Common myeloid progenitor, CD34-positive (primary cell): ENCODE data around the gene HIRIP3.

Source experiments
- CTCF ChIA-PET: fragments of 350-600 bp; sonication (Branson Sonifier 250); formaldehyde crosslinking; loops from one replicate; lab custom pipeline; 2021; ENCODE audit warnings: antibody characterized with exemption; lab: Charles Lee
- POLR2A ChIA-PET: fragments of 350-600 bp; sonication (Branson Sonifier 250); formaldehyde crosslinking; loops from one replicate; lab custom pipeline; 2021; ENCODE audit warnings: antibody characterized with exemption; lab: Charles Lee
- DNase-seq, 3 donors: peaks; one replicate each; pipeline versions ENCODE4 v3.0.0 to v3.0.0-alpha.2; 2013
- H3K27ac ChIP-seq, 2 experiments: 1 replicate in 1 of 2; 2 replicates in 1 of 2; pipeline ENCODE4 v1.7.0; 2013; ENCODE audit warnings: inconsistent platforms in 2 of 2, low read length in 2 of 2, mild to moderate bottlenecking in 2 of 2, low read depth in 1 of 2, moderate library complexity in 1 of 2; ENCODE audit not compliant: severe bottlenecking in 2 of 2, insufficient read depth in 1 of 2, poor library complexity in 1 of 2
- H3K27me3 ChIP-seq, 5 experiments: replicated peaks in 2 of 5; 1 replicate in 3 of 5; 2 replicates in 2 of 5; pipeline versions ENCODE4 v1.6.1 to v1.7.0; 2013; ENCODE audit warnings: low read length in 4 of 5, mild to moderate bottlenecking in 2 of 5, moderate library complexity in 2 of 5, inconsistent platforms in 1 of 5; ENCODE audit not compliant: insufficient read depth in 5 of 5, control insufficient read depth in 4 of 5
- H3K36me3 ChIP-seq, 4 experiments: 1 replicate in 2 of 4; 2 replicates in 2 of 4; pipeline versions ENCODE4 v1.6.1 to v1.7.0; 2013; ENCODE audit warnings: low read length in 3 of 4, control low read depth in 1 of 4, mild to moderate bottlenecking in 1 of 4; ENCODE audit not compliant: control insufficient read depth in 4 of 4, insufficient read depth in 4 of 4
- H3K4me1 ChIP-seq, 4 experiments: 1 replicate in 3 of 4; 2 replicates in 1 of 4; pipeline versions ENCODE4 v1.6.1 to v1.7.1; 2013; ENCODE audit warnings: low read length in 3 of 4, mild to moderate bottlenecking in 3 of 4, control low read depth in 1 of 4, inconsistent platforms in 1 of 4, moderate library complexity in 1 of 4; ENCODE audit not compliant: control insufficient read depth in 4 of 4, insufficient read depth in 4 of 4; ENCODE audit errors: control extremely low read depth in 1 of 4
- H3K4me3 ChIP-seq, 7 experiments: 1 replicate in 4 of 7; 2 replicates in 3 of 7; pipeline versions ENCODE4 v1.5.1 to v1.7.0; 2013; ENCODE audit warnings: mild to moderate bottlenecking in 7 of 7, low read length in 6 of 7, moderate library complexity in 6 of 7, inconsistent platforms in 2 of 7, low read depth in 2 of 7, control low read depth in 1 of 7; ENCODE audit not compliant: insufficient read depth in 4 of 7, control insufficient read depth in 1 of 7; ENCODE audit errors: extremely low read depth in 1 of 7
- H3K9me3 ChIP-seq, 5 experiments: 1 replicate in 4 of 5; 2 replicates in 1 of 5; pipeline versions ENCODE4 v1.6.1 to v1.7.1; 2013; ENCODE audit warnings: low read length in 4 of 5, mild to moderate bottlenecking in 2 of 5, inconsistent platforms in 1 of 5, low read depth in 1 of 5, moderate library complexity in 1 of 5; ENCODE audit not compliant: control insufficient read depth in 4 of 5, insufficient read depth in 2 of 5; ENCODE audit errors: control extremely low read depth in 1 of 5
- WGBS: methylation state at CpG from one replicate; pipeline ENCODE4 v1.1.5; 2013; ENCODE audit not compliant: insufficient coverage; 5-methylcytosine and 5-hydroxymethylcytosine counted together

HIRIP3 gene

GRCh38 chr16:30031477-30031918 lies 36.1 kb upstream of the HIRIP3 start:
- Histone ChIP-seq H3K36me3 (no peaks in the 10 kb centered on the region), H3K9me3 (no peaks in the 10 kb centered on the region), H3K4me3 (no peak overlapping the region), H3K27me3 (peaks cover 0 to 59% (median 24%) of the 10 kb centered on the region in 5 experiments), H3K27ac (no peak overlapping the region), H3K4me1 (peaks cover 0 to 12% (median 8%) of the 10 kb centered on the region in 4 experiments)
- DNase-seq, result no peak
- 23% methylated on average over 9 of the region's 11 CpGs for WGBS
- ChIA-PET POLR2A (interaction anchor here (0.6 kb wide), 1 partner anchor 378 kb away, joined by 6 read pairs; no protein-coding TSS in a partner anchor), CTCF (interaction anchor here (0.5 to 2.9 kb wide), 21 partner anchors 9 to 595 kb away, joined by 3 to 23 read pairs (median 5); partner anchors contain the start of genes ASPHD1, C16orf92, PAGR1 and SEZ6L2)

DNA sequence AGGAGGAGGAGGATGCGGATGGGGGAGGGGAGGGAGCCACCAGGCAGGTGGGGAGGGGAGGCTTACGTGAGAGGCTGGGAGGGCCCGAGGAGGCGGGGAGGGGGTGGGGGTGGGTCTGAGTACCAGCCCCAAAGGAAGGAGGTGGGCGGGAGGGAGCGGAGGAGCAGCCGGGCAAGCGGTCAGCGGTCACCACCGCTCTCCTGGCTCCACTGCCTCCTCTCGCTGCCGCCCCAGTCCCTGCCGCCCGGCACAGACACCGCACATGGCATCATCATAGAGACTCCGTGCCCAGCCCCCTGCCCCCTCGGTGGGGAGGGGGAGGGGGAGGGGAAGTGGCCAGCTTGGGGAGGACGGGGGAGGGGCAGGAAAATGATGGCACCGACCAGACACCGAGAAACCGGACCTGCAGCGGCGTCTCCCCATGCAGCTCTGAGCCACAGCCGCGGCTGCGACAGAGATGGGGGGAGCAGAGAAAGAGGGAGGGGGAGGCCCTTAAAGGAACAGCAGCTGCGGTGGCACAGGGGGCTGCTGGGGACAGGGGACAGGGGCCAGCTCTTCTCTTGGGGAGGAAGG lies 35.5 kb upstream of the HIRIP3 start, which contains the start of gene TLCD3B:
TSS of gene TLCD3B (minus strand) at position 431 of the 573 bp plus-strand sequence. CDS start 744 bp downstream, outside the sequence.
- Histone ChIP-seq H3K4me1 (peaks cover 0 to 12% (median 8%) of the 10 kb centered on the region in 4 experiments), H3K4me3 (peak within 1 kb of the TSS in 1 of 7 experiments; percentile 34), H3K9me3 (no peaks in the 10 kb centered on the region), H3K36me3 (no peaks in the 10 kb centered on the region), H3K27me3 (peaks cover 0 to 65% (median 25%) of the 10 kb centered on the region in 5 experiments), H3K27ac (no peak within 1 kb of the TSS)
- WGBS, result 0% methylated on average over 8 of the region's 27 CpGs
- no peak for DNase-seq
- ChIA-PET POLR2A (interaction anchor here (0.6 kb wide), 1 partner anchor 502 kb away, joined by 3 read pairs; no protein-coding TSS in a partner anchor), CTCF (interaction anchor here (1.0 to 2.9 kb wide), 16 partner anchors 8 to 339 kb away, joined by 3 to 23 read pairs (median 6); partner anchors contain the start of genes ASPHD1, C16orf92, SEZ6L2 and TBX6)

DNA sequence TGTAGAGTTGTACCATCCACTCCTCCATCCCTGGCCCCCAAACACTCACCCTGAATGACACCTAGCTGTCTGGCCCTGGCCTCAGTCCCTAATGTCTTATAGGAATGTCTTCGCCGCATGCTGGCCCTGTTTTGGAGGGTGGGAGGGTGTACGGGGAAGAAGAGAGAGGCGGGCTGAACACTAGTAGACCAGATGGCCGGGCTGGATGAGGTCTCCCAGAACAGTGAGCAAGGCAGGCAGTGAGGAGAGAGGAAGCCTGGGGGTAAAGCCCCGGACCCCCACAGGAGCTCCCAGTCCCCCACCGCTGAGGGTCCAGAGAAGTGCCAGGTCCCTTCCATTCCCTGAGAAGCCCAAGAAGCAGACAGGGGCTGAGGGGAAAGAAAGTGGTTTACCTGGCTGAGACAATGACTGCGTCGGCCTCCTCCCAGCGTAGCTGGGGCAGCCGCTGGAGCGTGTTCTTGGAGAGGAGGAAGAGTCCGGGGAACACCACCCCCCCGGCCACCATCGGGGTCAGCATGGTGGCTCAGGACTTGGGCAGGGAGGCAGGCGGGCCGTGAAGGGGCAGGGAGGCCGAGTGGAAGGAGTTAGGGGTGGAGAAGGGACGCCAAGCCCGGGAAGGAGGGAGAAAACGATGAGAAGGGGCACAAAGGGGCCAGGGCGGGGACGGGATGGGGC lies 34.7 kb upstream of the HIRIP3 start:
- Histone ChIP-seq H3K4me1 (peaks cover 0 to 12% (median 8%) of the 10 kb centered on the region in 4 experiments), H3K4me3 (no peak overlapping the region), H3K27me3 (peaks cover 0 to 65% (median 25%) of the 10 kb centered on the region in 5 experiments), H3K36me3 (no peaks in the 10 kb centered on the region), H3K9me3 (no peaks in the 10 kb centered on the region), H3K27ac (no peak overlapping the region)
- WGBS, result 20% methylated on average over 20 of the region's 23 CpGs
- CTCF ChIA-PET, result interaction anchor here (2.4 to 2.6 kb wide), 2 partner anchors 26 to 183 kb away, joined by 9 to 16 read pairs; no protein-coding TSS in a partner anchor
- DNase-seq, result no peak
- POLR2A ChIA-PET, result no interaction called here

GRCh38 chr16:30028438-30029076 lies 33.1 kb upstream of the HIRIP3 start:
- POLR2A ChIA-PET, result no interaction called here

DNA sequence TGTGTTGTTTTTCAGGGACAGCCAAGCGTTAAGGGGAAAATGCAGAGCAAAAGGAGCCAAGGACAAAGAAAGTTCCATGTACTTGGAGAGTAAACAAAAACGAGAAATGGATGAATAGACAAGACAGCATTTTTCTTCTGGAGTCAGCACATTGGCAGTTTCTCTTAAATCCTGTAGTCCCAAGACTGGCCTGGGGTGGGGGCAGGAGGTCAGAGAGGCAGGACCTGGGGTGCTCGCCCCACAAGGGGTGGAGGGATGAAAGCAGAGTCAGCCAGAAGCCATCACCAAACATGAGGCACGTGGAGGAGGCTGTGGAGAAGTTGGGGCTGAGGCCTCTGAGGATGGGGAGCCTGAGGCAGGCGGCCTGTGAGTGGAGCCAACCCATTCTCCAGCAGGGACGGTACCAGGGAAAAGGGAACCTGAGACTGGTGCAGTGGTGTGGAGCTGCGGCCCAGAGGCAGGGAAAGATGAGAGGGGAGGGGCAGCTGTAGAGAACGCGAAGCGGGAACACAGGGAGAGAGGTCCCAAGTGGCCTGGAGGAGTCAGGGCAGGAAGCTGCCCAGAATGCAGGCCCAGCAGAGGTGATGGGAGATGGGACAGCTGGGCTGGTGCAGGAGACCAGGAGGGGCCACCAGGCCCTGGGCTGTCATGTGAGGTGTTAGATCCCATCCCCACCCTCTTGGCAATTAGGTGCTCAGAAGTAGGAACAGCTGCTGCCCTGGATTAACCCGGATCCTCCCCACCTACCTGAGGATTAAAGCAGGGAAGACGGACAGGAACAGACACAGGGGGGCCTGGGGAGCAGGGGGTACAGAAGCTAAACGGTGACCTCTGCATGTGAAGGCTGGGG lies 32.4 kb upstream of the HIRIP3 start:
- Histone ChIP-seq H3K27ac (no peak overlapping the region), H3K4me3 (no peak overlapping the region), H3K4me1 (peaks cover 0 to 12% (median 8%) of the 10 kb centered on the region in 4 experiments), H3K9me3 (no peaks in the 10 kb centered on the region), H3K27me3 (peaks cover 0 to 65% (median 25%) of the 10 kb centered on the region in 5 experiments), H3K36me3 (no peaks in the 10 kb centered on the region)
- 65% methylated on average over 12 of the region's 13 CpGs for WGBS
- ChIA-PET CTCF (interaction anchor here (0.7 to 1.6 kb wide), 5 partner anchors 9 to 28 kb away, joined by 3 to 5 read pairs (median 3); no protein-coding TSS in a partner anchor), POLR2A (no interaction called here)
- DNase-seq, result no peak

More at GRCh38 chr16:30028438-30029076, 33.1 kb upstream of the HIRIP3 start:
- WGBS, result 25% methylated on average over 11 of the region's 18 CpGs
- CTCF ChIA-PET, result interaction anchor here (0.7 to 1.6 kb wide), 5 partner anchors 10 to 27 kb away, joined by 3 to 5 read pairs (median 3); no protein-coding TSS in a partner anchor
- peaks cover 0 to 12% (median 8%) of the 10 kb centered on the region in 4 experiments for H3K4me1 ChIP-seq
- H3K27me3 ChIP-seq, result peaks cover 0 to 65% (median 25%) of the 10 kb centered on the region in 5 experiments
- peak in 2 of 3 donors; percentile 60 to 68 for DNase-seq
- H3K36me3 ChIP-seq, result no peaks in the 10 kb centered on the region
- H3K9me3 ChIP-seq, result no peaks in the 10 kb centered on the region
- no peak overlapping the region for H3K4me3 ChIP-seq
- no peak overlapping the region for H3K27ac ChIP-seq

DNA sequence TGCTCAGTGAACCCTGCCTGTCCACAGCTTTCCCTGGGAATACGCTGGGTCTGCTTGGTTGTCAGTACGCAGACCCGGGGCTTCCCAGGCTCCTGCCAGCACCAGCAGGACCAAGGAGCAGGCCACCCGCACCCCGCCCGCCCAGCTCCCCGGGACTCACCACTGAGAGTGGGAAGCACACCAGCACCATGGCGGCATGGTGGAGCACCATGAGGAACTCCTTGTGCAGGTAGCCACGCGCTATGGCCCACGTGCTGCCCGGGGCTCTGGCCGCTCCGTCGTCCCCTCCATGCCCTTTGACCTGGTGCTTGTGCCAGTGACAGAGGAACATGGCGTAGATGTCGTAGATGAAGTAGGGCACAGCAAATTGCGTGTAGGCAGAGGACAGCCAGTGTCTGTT lies 31.0 kb upstream of the HIRIP3 start:
- Histone ChIP-seq H3K27ac (no peak overlapping the region), H3K36me3 (no peaks in the 10 kb centered on the region), H3K27me3 (peaks cover 0 to 54% (median 25%) of the 10 kb centered on the region in 5 experiments), H3K9me3 (no peaks in the 10 kb centered on the region), H3K4me1 (peaks cover 0 to 13% (median 7%) of the 10 kb centered on the region in 4 experiments), H3K4me3 (no peak overlapping the region)
- ChIA-PET POLR2A (no interaction called here), CTCF (no interaction called here)
- no peak for DNase-seq
- 96% methylated on average over 14 of the region's 18 CpGs for WGBS
